ENCODE data around the gene NFIA.

Gene NFIA

GRCh38 chr1:61149010-61149860 is 66.9 kb downstream of the NFIA start:
- DNase-seq (ENCODE audit: extremely low read depth in 1 of 2, low read depth in 1 of 2) = no peak

DNA sequence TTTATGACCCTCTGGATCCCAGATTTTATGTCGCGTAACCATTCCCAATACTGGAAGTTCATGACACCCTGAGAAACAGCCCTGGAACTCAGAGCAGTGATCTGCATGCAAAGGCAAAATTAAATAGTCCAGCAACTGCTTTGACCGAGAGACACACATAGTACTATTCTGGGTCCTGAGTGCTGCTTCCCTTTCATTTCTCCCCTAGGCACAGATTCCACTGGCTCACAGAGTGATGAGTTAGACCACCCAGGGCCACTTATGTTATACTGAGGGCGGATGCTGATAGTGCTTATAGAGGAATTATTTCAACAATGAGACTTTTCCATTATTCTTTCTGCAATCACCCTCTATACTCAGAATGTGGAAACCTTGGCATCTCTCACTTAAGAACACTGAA is 69.2 kb downstream of the NFIA start:
- DNase-seq (ENCODE audit: extremely low read depth in 1 of 2, low read depth in 1 of 2) = no peak

GRCh38 chr1:61152066-61152465 is 69.7 kb downstream of the NFIA start:
- no peak for DNase-seq (ENCODE audit: extremely low read depth in 1 of 2, low read depth in 1 of 2)

DNA sequence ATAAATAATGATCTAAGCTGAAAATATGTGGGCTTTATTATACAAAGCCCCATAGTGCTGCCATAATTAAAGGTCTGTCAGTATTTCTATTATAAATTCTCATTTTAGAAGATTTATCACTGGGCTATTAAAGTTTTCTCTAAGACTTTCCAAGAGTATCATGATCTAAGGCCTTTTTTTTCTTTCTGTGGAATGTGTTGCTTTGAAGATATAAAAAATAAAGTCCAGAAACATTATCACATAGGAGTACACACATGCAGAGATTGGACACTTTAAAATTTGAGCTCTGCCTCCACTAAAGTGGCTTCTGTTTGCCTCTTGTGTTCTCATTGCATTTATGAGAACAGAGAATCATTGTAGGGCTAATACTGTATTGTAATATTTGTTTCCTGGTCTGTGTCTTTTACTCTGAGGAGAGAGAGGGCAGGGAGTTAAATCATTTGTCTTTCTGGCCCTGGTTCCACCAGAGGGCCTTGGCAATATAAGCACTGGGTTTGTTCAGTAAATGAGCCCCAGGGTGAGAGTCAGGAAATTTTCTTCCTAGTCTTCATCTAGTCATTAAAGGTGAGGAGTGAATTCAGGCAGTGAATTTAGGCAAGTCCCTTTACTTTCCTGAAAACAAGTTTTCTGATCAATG is 70.2 kb downstream of the NFIA start:
- DNase-seq (ENCODE audit: extremely low read depth in 1 of 2, low read depth in 1 of 2) = no peak

- DNase-seq (ENCODE audit: extremely low read depth in 1 of 2, low read depth in 1 of 2) = no peak
Observed at GRCh38 chr1:61156576-61157467, 74.5 kb downstream of the NFIA start.

DNA sequence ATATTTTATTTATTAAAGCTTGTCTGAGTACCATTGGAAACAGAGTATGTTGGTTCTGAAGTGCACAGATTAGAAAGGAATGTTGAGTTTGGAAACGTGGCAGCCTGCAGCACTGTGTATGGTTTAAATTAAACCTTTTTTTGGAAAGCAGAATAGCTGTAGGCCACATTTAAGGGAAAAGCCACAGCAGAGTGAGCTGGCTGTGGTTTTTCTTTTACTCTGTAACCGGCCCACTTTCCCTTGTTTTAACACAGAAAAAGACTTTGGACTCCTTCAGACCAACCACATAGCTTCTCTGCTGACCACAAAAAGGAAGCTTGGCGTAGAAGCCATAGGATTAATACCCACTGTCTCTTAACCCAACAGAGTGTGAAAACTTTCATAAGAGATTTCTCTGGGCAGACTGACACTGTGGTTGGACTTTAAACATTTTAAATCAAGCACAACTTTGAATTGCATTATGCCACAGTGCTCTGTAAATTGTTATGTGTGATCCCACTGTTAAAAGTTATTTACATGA is 75.2 kb downstream of the NFIA start:
- no peak for DNase-seq (ENCODE audit: extremely low read depth in 1 of 2, low read depth in 1 of 2)

- no peak for DNase-seq (ENCODE audit: extremely low read depth in 1 of 2, low read depth in 1 of 2)
Observed at GRCh38 chr1:61158591-61158990, 76.2 kb downstream of the NFIA start.

DNA sequence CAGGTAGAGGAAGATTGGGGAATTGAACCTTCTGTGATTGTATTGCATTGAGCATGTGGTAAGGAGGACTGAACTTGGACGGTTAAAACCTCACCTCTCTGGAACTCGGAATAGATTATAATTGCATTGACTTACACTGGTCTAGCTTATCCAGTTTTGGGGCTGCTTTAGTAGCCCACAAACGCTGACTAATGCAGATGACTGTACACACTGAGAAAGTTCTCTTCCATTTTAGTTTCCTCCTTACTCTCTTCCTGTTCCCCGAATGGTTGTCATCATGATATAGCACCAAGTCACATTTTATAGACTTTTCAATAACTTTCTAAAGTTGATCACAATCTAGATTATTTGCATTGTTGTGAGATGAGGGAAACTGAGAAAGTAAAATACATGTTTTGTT is 78.2 kb downstream of the NFIA start:
- DNase-seq (ENCODE audit: extremely low read depth in 1 of 2, low read depth in 1 of 2) = no peak

DNA sequence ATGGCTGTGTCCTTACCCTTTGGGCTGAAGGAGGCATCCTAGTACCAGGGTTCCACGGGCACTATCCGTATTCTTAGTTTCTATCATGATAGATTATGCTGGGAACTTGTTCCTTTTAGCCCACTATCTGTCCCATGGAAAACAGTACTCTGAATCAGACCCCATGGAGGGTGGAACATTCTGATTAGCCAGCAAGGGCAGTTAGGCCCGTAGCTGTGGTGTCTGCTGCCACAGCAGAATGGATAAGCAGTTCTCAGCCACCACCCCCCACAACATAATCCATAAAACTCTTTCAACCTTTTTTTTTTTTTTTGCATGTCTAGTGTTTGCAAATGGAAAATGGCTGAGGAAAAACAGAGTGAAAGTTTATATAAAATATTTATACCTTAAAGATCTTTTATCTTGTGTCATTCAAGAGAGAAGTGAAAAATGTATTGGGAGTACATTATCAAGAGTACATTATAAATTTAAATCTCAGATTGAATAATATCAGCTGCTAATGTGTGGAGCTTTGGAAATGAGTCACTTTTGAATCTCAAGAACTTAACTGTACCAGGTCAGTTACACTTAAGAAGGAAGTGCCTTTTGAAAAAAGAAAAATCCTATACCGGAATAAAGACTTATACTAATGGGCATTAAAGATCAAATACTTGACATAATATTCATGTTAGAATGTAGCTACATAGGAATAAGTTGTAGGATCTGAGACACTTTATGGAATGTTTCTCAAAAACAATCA is 80.3 kb downstream of the NFIA start:
- DNase-seq (ENCODE audit: extremely low read depth in 1 of 2, low read depth in 1 of 2) = no peak

- DNase-seq (ENCODE audit: extremely low read depth in 1 of 2, low read depth in 1 of 2) = no peak
Observed at GRCh38 chr1:61163355-61163754, 81.0 kb downstream of the NFIA start.

GRCh38 chr1:61165402-61165801 is 83.0 kb downstream of the NFIA start:
- DNase-seq (ENCODE audit: extremely low read depth in 1 of 2, low read depth in 1 of 2) = no peak

GRCh38 chr1:61167309-61167708 is 84.9 kb downstream of the NFIA start:
- DNase-seq (ENCODE audit: extremely low read depth in 1 of 2, low read depth in 1 of 2) = no peak

DNA sequence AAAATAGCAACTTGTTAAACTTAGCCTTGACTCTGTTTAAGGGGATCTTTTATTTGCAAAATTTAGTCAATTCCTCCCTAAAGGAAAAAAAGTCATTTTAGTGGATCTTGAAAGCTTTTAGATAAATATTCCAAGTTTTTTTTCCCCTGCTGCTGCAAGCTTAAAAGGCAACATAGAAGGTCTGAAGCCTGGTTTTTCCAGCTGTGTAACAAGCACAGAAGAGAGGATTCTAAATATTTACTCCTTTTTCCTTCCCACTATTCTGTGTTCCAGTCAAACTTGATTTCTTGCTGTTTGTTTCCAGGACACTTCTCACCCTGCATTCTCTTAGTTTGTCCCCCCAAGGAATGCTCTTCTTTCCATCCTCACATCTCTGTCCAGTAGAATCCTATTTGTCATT is 86.7 kb downstream of the NFIA start:
- no peak for DNase-seq (ENCODE audit: extremely low read depth in 1 of 2, low read depth in 1 of 2)

GRCh38 chr1:61169634-61170033 is 87.3 kb downstream of the NFIA start:
- DNase-seq (ENCODE audit: extremely low read depth in 1 of 2, low read depth in 1 of 2) = no peak

DNA sequence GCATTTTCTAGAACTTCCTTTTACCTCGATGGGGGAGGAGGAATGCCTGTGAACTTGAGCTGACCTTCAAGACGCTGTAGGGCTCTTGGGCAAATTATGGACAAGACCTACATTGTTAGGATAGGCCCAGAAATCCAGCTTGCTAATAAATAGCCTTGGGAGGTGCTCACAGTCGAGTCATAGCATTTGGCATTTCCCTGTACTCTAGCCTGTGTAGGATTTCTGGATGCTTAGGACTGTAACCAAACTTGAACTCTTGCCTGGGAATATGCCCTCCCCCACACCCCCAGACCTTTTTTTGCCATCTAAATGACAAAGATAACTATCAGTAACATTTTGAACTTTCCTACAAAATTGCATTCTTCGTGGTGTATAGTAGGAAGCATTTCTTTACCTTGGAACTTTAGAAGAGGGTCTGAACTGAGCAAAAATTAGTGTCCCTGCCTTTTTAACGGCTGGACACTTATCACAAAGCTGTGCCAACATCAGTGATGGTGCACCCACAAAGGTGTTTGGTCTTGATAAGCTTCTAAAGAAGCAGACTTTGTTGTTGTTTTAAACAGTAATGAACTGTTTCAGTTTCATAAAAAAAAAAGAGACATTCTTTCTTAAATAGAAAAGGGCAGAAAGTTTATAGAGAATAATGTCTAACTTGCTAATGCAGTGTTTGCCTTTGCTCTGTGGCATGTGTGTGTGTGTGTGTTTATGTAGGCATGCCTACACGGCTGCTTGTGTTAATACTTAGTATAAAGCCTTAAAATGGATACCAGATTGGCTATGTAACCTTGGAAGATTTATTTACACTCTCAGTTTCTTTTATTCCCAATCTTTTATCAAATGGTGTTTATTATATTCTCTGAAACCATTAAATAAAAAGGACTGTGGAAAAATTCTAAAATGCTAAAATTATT is 88.2 kb downstream of the NFIA start:
- DNase-seq (ENCODE audit: extremely low read depth in 1 of 2, low read depth in 1 of 2) = no peak

GRCh38 chr1:61171346-61171745 is 89.0 kb downstream of the NFIA start:
- no peak for DNase-seq (ENCODE audit: extremely low read depth in 1 of 2, low read depth in 1 of 2)

DNA sequence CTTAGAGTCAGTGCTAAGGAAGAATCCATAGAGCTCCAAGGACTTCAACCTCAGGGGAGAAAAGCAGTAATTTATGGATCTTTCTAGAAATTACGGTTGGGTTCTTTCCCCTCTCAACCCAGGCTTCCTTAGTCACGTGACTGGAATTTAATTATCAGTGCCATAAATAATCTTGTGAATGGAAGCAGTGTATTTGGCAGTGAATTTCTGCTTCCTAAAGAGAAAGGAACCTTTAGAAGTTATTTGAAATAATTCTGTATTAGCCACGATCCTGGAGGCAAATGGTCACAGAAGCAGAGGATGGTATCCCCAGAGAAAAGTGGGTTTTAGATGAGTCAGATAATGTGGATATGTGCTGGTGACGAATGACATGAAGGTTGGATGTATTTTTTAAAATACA is 89.6 kb downstream of the NFIA start:
- no peak for DNase-seq (ENCODE audit: extremely low read depth in 1 of 2, low read depth in 1 of 2)

- DNase-seq (ENCODE audit: extremely low read depth in 1 of 2, low read depth in 1 of 2) = no peak
Observed at GRCh38 chr1:61173118-61173517, 90.8 kb downstream of the NFIA start.

DNA sequence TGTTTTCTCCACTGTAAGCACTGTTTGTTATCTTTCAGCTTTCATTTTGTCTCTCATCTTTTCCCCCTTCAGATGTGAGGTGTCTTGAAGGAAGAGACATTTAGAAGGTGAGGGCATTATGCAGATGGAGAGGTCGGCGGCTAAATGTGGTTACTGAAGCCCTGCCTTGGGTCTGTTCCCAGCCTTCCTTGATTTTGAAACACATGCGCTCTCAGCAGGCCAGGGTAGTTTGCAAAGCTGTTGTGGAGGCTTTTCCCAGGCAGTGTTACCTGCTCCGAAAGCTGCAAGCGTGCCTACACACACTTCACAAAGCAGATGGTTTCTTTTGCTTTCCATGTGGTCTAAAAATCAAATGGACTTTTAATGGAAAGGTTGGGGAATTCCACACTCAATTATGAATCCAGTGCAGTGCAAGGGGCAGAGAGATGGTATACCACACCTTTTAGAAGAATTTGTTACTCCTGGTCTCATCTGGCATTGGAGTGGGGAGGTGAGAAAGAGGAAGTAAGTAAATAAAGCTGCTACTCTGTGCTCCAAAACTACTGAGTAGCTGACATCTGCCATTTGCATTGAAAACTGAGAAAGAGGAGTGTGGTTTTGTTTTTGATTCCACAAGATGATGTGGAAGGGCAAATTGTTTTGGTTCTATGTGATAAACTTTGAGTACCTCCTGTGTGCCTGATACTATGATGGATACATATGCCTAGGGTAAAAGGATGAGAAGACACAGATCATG is 91.9 kb downstream of the NFIA start:
- no peak for DNase-seq (ENCODE audit: extremely low read depth in 1 of 2, low read depth in 1 of 2)
